Measurements from ENCODE around the gene CELF4. TPM values are rescaled to one million over a fixed set of nuclear protein-coding genes. Genes with fewer than 3 reads are reported as not detected.
"Not testable (repeated sequence)": the region's sequence is repeated elsewhere in the genome, so short reads cannot be mapped to it uniquely, and the experiment has no call there.

The CELF4 gene
- total RNA-seq, 2 donors from 2014 or later = 3.3 to 4.7 TPM

DNA sequence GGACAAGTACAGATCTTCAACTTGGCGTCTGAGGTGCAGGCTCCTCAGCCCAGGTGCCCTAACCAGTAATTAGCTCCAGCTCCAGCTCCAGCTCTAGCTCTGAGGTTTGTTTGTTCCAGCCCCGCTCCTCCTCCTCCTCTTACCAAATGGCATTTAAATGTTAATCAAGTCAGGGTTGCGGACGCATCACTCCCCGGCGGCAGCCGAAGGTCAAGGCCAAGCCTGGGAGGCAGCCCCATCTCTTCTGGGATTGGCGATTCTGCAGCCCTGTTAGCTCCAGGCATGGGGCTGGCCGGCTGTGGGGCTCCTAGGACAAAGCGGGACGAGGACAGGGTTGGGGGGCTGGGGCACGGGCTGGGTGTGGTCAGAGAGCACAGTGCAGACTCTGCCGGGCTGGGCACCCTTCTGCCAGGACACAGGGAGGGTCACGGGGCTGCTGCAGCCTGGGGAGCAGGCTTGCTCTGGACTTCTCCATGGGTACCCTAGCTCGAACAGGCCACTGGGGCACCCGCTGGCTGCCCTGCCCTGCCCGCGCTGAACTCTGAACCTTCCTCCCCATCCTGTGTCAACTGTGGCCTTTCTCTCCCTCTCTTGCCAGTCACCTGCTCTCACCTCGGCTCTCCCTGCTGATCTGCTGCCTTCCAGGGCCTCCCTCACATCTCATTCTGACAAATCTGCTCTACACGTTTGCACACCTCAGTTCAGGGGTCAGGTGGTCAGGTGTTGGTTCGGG lies 203.3 kb downstream of the CELF4 start:
- Histone ChIP-seq H3K4me3 (no peak overlapping the region), H3K4me1 (peaks cover 10% of the 10 kb centered on the region), H3K27ac (no peak overlapping the region), H3K27me3 (peaks cover 0 to 8% of the 10 kb centered on the region in 2 donors), H3K36me3 (replicated peaks in 1 of 2; ENCODE audit: insufficient read depth in 1 of 2, low read depth in 2 of 2) (no peaks in the 10 kb centered on the region), H3K9me3 (no peaks in the 10 kb centered on the region)
- intact Hi-C loops (cut with DNase I) = no loop called here
- no peak for ATAC-seq
- no peak for DNase-seq
- TF ChIP-seq, protein P1, sequence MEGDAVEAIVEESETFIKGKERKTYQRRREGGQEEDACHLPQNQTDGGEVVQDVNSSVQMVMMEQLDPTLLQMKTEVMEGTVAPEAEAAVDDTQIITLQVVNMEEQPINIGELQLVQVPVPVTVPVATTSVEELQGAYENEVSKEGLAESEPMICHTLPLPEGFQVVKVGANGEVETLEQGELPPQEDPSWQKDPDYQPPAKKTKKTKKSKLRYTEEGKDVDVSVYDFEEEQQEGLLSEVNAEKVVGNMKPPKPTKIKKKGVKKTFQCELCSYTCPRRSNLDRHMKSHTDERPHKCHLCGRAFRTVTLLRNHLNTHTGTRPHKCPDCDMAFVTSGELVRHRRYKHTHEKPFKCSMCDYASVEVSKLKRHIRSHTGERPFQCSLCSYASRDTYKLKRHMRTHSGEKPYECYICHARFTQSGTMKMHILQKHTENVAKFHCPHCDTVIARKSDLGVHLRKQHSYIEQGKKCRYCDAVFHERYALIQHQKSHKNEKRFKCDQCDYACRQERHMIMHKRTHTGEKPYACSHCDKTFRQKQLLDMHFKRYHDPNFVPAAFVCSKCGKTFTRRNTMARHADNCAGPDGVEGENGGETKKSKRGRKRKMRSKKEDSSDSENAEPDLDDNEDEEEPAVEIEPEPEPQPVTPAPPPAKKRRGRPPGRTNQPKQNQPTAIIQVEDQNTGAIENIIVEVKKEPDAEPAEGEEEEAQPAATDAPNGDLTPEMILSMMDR (IDR thresholded peaks at IDR 0.05) = no peak
- TF ChIP-seq POLR2A (IDR thresholded peaks at IDR 0.05) = no peak
- 20 to 50% methylated on average over 12 to 20 of the region's 21 CpGs for WGBS, 2 donors

DNA sequence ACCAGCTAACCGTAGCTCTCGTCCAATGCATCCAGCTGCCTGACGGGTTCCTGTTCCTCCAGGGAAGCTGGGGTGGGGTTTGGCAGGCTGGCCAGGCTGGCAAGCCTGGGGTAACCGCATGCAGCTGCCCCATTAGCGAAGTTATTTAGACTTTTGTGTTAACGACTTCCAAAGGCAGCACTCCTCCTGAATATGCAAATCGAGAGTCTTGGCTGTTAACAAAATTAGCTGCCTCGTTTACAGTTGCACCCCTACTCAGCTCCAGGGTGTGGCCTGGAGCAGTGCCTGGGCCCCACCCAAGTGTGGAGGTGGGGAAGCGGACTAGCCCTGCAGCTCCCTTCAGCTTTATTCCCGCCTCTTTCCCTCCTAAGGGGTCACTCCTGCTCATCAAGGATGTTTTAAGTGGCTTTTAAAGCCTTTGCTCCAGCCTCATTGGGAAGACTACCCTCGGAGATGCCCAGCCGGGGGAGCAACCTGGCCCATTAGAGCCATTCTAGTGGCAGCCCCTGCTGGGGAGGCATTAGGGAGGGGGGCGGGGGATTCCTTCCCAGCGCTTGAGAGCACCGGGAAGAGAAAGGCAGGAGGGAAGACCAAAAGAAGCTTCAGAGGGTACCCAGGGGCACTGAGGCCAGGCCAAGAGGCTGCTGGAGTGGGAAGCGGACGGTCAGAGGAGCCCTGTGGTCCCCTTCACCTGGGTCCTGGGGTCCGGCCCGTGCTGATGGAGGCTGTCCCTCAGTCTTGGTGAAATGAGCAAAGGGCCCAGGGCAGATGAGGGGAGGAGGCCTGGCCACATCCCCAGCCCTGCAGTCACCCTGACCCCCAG lies 204.1 kb downstream of the CELF4 start:
- intact Hi-C loops (cut with DNase I) = no loop called here
- Histone ChIP-seq H3K9me3 (no peaks in the 10 kb centered on the region), H3K27ac (no peak overlapping the region), H3K36me3 (replicated peaks in 1 of 2; ENCODE audit: insufficient read depth in 1 of 2, low read depth in 2 of 2) (no peaks in the 10 kb centered on the region), H3K27me3 (peaks cover 0 to 8% of the 10 kb centered on the region in 2 donors), H3K4me1 (peaks cover 10% of the 10 kb centered on the region), H3K4me3 (no peak overlapping the region)
- WGBS, 2 donors = 38 to 42% methylated on average over 13 to 19 of the region's 19 CpGs
- TF ChIP-seq, protein P1 (IDR thresholded peaks at IDR 0.05) = no peak
- no peak for TF ChIP-seq POLR2A (IDR thresholded peaks at IDR 0.05)
- no peak for DNase-seq
- ATAC-seq = no peak

DNA sequence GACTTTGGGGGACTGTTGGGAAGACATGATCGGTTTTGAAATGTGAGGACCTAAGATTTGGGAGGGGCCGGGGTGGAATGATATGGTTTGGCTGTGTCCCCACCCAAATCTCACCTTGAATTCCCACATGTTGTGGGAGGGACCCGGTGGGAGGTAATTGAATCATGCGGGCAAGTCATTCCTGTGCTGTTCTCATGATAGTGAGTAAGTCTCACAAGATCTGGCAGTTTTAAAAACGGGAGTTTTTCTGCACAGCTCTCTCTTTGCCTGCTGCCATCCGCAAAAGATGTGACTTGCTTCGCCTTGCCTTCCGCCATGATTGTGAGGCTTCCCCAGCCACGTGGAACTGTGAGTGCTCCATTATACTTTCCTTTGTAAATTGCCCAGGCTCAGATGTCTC lies 207.5 kb downstream of the CELF4 start:
- WGBS, 2 donors = 51 to 60% methylated on average over 8 to 9 of the region's 9 CpGs
- H3K27me3 ChIP-seq; H3K36me3 ChIP-seq (replicated peaks in 1 of 2; ENCODE audit: insufficient read depth in 1 of 2, low read depth in 2 of 2); ATAC-seq; DNase-seq; intact Hi-C loops (cut with DNase I); H3K9me3 ChIP-seq; H3K4me3 ChIP-seq; H3K4me1 ChIP-seq; H3K27ac ChIP-seq: not testable (repeated sequence)

DNA sequence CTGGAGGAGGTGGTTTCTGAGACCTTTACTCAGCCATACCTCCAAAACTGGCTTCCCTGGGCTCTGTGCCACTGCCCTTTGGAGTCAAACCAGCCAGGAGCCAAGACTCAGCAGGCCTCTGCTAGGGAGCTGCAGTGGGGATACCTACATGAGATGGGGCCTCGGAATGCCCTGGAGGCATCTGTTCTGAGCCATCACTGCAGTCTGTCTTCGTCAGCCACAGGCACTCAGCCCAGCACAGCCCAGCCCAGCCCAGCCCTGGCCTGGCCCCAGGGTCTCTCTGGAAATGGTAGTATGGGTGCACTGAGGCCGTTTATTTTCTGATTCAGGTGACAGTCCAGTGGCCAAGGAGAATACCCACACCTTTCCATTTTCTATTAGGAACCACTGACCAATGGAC lies 209.8 kb downstream of the CELF4 start:
- WGBS, 2 donors = 50 to 77% methylated on average over 1 to 3 of the region's 3 CpGs
- ATAC-seq = no peak
- intact Hi-C loops (cut with DNase I) = no loop called here
- Histone ChIP-seq H3K9me3 (no peaks in the 10 kb centered on the region), H3K27ac (no peak overlapping the region), H3K27me3 (no peaks in the 10 kb centered on the region), H3K4me3 (no peak overlapping the region), H3K36me3 (replicated peaks in 1 of 2; ENCODE audit: insufficient read depth in 1 of 2, low read depth in 2 of 2) (no peaks in the 10 kb centered on the region), H3K4me1 (no peaks in the 10 kb centered on the region)
- no peak for DNase-seq
- TF ChIP-seq, protein P1 (IDR thresholded peaks at IDR 0.05) = no peak
- TF ChIP-seq POLR2A (IDR thresholded peaks at IDR 0.05) = no peak

DNA sequence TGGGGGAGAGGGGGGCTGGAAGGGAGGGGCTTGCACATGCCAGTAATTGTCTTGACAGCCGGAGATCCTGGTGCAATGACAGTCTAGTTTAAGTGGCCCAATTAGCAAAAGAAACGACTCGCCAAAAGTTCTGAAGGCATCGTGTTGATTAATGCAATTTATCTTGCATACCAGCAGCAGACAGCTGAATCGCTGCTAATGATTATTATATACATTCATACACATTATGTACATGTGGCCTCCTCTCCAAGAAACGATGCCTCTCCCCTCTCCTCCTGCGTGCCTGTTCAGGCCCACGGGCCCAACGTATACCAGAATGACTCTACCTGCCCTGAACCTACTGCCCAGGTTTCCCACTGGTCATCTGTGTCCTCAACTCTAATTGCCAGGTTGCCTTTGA lies 214.5 kb downstream of the CELF4 start:
- WGBS, 2 donors = 54 to 61% methylated on average over 9 of the region's 9 CpGs
- DNase-seq = no peak
- H3K27ac ChIP-seq = no peak overlapping the region
- H3K36me3 ChIP-seq (replicated peaks in 1 of 2; ENCODE audit: insufficient read depth in 1 of 2, low read depth in 2 of 2) = no peaks in the 10 kb centered on the region
- no peak for TF ChIP-seq POLR2A (IDR thresholded peaks at IDR 0.05)
- TF ChIP-seq, protein P1 (IDR thresholded peaks at IDR 0.05) = no peak
- intact Hi-C loops (cut with DNase I) = no loop called here
- no peak overlapping the region for H3K4me3 ChIP-seq
- H3K4me1 ChIP-seq = no peaks in the 10 kb centered on the region
- no peak for ATAC-seq
- no peaks in the 10 kb centered on the region for H3K27me3 ChIP-seq
- H3K9me3 ChIP-seq = no peaks in the 10 kb centered on the region

Measured in body of pancreas (tissue), 4 donors.